Sigmoid colon (tissue), 4 donors: ENCODE results near the gene MAP3K7CL.

Source experiments
- EP300 ChIP-seq, 4 donors: sonication (generic); formaldehyde crosslinking; IDR thresholded peaks; one replicate each; pipeline ENCODE4 v1.6.1; 2017; ENCODE audit warnings: antibody characterized with exemption in 4 of 4
- POLR2A ChIP-seq, 2 donors: fragments of 450-650 bp; IDR thresholded peaks; one replicate each; pipeline ENCODE4 v1.6.1; 2016; ENCODE audit warnings: antibody characterized with exemption in 2 of 2, mild to moderate bottlenecking in 2 of 2, moderate library complexity in 2 of 2
- POLR2AphosphoS5 ChIP-seq, 4 donors: sonication (generic); formaldehyde crosslinking; IDR thresholded peaks; one replicate each; pipeline ENCODE4 v1.6.1; 2017; ENCODE audit warnings: antibody characterized with exemption in 4 of 4
- TF ChIP-seq, protein P1 (sequence below), 4 experiments: fragments of 450-650 bp in 3 of 4; fragments of 200-600 bp in 1 of 4; IDR thresholded peaks; one replicate each; pipeline ENCODE4 v1.5.1; 2016 to 2019; ENCODE audit warnings: antibody characterized with exemption in 4 of 4, mild to moderate bottlenecking in 3 of 4, moderate library complexity in 2 of 4

- TF ChIP-seq, protein P1, sequence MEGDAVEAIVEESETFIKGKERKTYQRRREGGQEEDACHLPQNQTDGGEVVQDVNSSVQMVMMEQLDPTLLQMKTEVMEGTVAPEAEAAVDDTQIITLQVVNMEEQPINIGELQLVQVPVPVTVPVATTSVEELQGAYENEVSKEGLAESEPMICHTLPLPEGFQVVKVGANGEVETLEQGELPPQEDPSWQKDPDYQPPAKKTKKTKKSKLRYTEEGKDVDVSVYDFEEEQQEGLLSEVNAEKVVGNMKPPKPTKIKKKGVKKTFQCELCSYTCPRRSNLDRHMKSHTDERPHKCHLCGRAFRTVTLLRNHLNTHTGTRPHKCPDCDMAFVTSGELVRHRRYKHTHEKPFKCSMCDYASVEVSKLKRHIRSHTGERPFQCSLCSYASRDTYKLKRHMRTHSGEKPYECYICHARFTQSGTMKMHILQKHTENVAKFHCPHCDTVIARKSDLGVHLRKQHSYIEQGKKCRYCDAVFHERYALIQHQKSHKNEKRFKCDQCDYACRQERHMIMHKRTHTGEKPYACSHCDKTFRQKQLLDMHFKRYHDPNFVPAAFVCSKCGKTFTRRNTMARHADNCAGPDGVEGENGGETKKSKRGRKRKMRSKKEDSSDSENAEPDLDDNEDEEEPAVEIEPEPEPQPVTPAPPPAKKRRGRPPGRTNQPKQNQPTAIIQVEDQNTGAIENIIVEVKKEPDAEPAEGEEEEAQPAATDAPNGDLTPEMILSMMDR (IDR thresholded peaks at IDR 0.05), result no peak
- TF ChIP-seq EP300 (IDR thresholded peaks at IDR 0.05) (no peak), POLR2A (IDR thresholded peaks at IDR 0.05) (no peak), POLR2AphosphoS5 (IDR thresholded peaks at IDR 0.05) (no peak)
These were observed 47.4 kb downstream of the MAP3K7CL start for GRCh38 chr21:29177800-29178199.
